Ascending aorta (tissue), 2 donors: ENCODE results near the gene HOXA13. TPM values are rescaled to one million over a fixed set of nuclear protein-coding genes. Genes with fewer than 3 reads are reported as not detected.

Experiments used
- DNase-seq, 2 donors: peaks; one replicate each; pipeline ENCODE4 v3.0.0-alpha.2; 2019; ENCODE audit warnings: low spot score in 2 of 2
- H3K27ac ChIP-seq, 2 donors: fragments of 200-600 bp; sonication (generic); one replicate each; pipeline ENCODE4 v1.5.1; 2016 to 2017; ENCODE audit warnings: mild to moderate bottlenecking in 1 of 2
- H3K27me3 ChIP-seq: fragments of 200-600 bp; sonication (generic); one replicate; pipeline ENCODE4 v1.5.1; 2017
- H3K36me3 ChIP-seq, 2 donors: fragments of 200-600 bp; sonication (generic); one replicate each; pipeline ENCODE4 v1.5.1; 2016
- H3K4me1 ChIP-seq, 2 donors: fragments of 200-600 bp; sonication (generic); one replicate each; pipeline ENCODE4 v1.5.1; 2016 to 2017; ENCODE audit warnings: mild to moderate bottlenecking in 1 of 2
- H3K4me3 ChIP-seq, 2 donors: fragments of 200-600 bp; sonication (generic); one replicate each; pipeline ENCODE4 v1.5.1; 2016 to 2017; ENCODE audit warnings: mild to moderate bottlenecking in 1 of 2
- H3K9me3 ChIP-seq, 2 donors: fragments of 200-600 bp; sonication (generic); one replicate each; pipeline ENCODE4 v1.5.1; 2016
- intact Hi-C: fragments of 100-400 bp; cut with DNase I; formaldehyde crosslinking; loops from one replicate; pipeline ENCODE4 v1.15.1; 2023
- total RNA-seq: library from RNA; depleted of rRNA; stranded (reverse); fragments of >200 nt; gene quantifications from one replicate; pipeline ENCODE4 v1.1.0, GENCODE V29; 2016
- TF ChIP-seq, protein P1 (sequence below), 3 experiments: fragments of 200-600 bp in 2 of 3; fragments of 450-650 bp in 1 of 3; sonication (generic) in 2 of 3; IDR thresholded peaks; one replicate each; pipeline ENCODE4 v1.5.1; 2016 to 2019; ENCODE audit warnings: antibody characterized with exemption in 3 of 3, mild to moderate bottlenecking in 1 of 3, moderate library complexity in 1 of 3

Gene HOXA13
- total RNA-seq, 1 donor from 2014 or later = not detected

DNA sequence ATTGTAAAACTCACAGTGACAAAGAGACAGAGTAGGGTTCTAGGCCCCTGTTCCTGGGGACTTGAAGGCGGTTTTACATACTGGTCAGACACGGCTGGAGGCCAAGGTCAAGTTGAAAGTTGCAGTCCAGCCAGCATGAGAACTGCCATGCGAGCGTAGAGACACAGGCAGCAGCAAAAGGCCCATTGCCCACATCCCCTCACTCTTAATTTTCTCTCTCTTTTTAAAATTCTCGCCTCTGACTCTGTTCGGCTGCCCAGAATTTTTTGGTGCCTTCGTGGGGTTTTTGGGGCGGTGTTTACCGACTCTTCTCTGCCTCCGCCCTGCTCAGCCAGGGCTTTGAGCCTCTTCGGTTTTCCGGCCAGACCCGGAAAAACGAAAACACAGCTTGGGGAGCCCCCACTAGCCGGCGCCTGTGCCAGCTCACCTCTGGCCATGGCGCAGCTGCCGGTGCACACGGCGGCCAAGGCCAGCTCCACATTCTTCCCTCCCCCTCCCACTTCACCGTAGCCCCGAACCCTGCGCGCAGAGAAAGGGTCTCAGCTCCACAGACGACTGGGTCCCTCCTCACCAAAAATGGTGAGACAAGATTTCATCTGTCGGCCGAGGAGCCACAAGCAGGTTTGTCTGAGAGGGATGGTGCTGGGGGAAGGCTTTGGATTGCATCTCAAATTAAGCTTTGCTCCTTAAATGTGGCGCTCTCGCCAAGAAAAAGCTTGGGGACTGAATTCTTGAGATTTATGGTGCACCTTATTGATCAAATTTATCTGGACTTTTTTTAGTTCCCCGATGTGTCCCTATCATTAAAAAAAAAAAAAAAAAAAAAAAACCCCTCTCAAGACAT, 2.3 kb upstream of the HOXA13 start:
- TF ChIP-seq, protein P1, sequence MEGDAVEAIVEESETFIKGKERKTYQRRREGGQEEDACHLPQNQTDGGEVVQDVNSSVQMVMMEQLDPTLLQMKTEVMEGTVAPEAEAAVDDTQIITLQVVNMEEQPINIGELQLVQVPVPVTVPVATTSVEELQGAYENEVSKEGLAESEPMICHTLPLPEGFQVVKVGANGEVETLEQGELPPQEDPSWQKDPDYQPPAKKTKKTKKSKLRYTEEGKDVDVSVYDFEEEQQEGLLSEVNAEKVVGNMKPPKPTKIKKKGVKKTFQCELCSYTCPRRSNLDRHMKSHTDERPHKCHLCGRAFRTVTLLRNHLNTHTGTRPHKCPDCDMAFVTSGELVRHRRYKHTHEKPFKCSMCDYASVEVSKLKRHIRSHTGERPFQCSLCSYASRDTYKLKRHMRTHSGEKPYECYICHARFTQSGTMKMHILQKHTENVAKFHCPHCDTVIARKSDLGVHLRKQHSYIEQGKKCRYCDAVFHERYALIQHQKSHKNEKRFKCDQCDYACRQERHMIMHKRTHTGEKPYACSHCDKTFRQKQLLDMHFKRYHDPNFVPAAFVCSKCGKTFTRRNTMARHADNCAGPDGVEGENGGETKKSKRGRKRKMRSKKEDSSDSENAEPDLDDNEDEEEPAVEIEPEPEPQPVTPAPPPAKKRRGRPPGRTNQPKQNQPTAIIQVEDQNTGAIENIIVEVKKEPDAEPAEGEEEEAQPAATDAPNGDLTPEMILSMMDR (IDR thresholded peaks at IDR 0.05) = no peak
- intact Hi-C loops = loop anchor here (5.0 to 10.0 kb wide), 2 partner anchors 373 to 820 kb away; no protein-coding TSS in a partner anchor
- Histone ChIP-seq H3K27ac (no peak overlapping the region), H3K4me1 (peaks cover 20 to 21% of the 10 kb centered on the region in 2 donors), H3K9me3 (no peaks in the 10 kb centered on the region), H3K4me3 (no peak overlapping the region), H3K27me3 (peaks cover 75% of the 10 kb centered on the region), H3K36me3 (no peaks in the 10 kb centered on the region)
- no peak for DNase-seq

DNA sequence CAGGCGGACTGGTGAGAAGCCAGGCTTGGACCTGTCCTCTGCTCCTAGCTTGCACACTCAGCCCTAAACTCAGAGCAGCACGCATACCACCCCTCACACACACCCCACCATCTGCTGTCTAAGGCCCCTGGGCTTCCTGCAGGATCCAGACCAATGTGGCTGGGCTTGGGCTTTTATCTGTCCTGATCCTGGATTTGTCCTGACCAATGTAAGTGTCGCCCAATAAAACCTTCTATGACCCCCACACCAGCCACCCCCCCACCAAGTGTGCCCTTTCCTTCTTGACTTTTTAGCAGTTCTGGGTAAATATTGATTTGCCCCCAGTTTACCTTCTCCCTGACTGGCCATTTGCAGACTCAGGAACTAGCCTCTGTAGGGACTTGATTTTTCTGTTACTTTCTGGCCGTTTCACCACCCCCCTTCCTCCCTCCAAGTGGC, 1.7 kb upstream of the HOXA13 start:
- TF ChIP-seq, protein P1 (IDR thresholded peaks at IDR 0.05) = no peak
- Histone ChIP-seq H3K36me3 (no peaks in the 10 kb centered on the region), H3K27ac (no peak overlapping the region), H3K9me3 (no peaks in the 10 kb centered on the region), H3K4me1 (peaks cover 20 to 21% of the 10 kb centered on the region in 2 donors), H3K27me3 (peaks cover 81% of the 10 kb centered on the region), H3K4me3 (peak overlapping the region in 1 of 2 donors; percentile 60)
- no peak for DNase-seq
- intact Hi-C loops = loop anchor here (5.0 to 10.0 kb wide), 2 partner anchors 373 to 821 kb away; no protein-coding TSS in a partner anchor

DNA sequence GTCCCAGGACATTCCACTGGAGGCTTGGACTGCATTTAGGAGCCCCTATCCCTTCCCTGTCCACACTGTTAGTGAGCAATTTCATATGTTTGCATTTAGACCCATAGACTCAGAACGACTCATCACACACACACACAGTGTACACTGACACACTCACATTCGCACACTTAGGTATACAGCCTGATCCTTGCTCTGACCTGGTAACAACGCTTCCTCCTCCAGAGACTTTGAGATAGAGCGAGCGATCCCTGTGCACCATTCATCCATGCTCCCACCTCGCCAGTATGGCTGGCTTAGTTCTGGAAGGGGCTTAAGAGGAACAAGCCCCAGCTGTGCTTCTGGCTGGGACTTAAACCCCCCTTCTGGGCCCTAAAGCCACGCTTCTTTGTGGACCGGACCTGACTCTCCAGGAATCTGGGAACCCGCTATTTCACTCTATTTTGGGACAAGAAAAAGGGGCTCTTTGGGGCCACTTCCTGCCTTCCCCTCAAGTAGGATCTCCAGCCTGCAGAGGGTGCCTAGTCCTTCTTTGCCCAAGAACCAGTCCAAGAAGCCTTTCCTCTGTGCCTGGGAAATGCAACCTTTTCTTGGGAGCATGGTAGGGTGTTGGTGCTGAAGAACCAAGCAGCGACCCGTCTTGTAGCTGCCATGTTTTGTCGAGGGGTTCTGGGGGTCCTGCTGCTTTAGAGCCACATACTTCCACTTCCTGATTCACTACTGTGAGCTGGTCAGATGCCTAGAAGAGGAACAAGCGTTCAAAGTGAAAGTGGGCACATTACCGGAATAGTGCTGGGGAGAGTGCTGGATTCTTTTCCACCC, 1.1 kb upstream of the HOXA13 start:
- H3K4me3 ChIP-seq = peak overlapping the region; percentile 46 to 60
- H3K27ac ChIP-seq = no peak overlapping the region
- H3K36me3 ChIP-seq = no peaks in the 10 kb centered on the region
- peak in 1 of 2 donors; percentile 61 for DNase-seq
- TF ChIP-seq, protein P1 (IDR thresholded peaks at IDR 0.05) = no peak
- intact Hi-C loops = loop anchor here (5.0 to 10.0 kb wide), 2 partner anchors 374 to 821 kb away; no protein-coding TSS in a partner anchor
- H3K9me3 ChIP-seq = no peaks in the 10 kb centered on the region
- peaks cover 20 to 21% of the 10 kb centered on the region in 2 donors for H3K4me1 ChIP-seq
- H3K27me3 ChIP-seq = peaks cover 84% of the 10 kb centered on the region

DNA sequence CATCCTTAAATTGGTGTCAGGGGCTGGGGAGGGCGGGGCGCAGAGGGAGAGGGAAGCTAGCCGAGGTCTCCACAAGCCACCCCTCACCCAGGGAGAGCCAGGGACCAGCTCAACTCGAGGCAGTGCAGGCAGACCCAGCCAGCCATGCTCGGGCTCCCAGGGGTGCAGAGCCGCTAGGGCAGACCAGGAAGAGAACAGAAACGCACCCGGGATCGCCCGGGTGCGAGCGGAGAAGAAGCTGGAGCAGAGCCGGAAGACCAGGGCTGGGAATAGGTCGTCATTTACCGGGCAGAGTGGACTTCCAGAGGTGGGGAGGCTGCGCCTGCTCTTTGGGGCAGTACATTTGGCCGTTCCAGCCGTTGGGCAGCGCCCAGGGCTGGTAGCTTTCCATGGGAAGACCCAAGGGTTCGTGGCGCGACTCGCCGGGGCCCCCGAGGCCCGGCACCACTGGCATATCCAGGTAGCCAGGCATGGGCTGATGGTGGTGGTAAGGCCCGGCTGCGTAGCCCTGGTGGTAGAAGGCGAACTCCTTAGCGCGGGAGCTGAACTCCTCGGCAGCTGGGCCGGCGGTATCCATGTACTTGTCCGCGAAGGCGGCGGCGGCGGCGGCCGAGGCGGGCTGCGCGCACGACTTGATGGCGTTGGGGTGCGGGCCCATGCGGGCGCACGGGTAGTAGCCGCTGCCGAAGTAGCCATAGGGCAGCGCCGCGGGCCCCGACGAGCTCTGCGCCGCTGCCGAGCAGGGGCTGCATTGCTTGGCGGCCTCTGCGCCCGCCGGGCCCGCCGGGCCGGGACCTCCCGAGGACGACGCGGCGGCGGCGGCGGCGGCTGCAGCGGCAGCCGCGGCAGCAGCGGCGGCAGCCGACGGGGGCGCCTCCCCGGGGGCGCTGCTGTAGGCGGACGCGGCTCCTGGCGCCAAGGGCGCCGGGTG, 755 bp downstream of the HOXA13 start:
- no peak overlapping the region for H3K27ac ChIP-seq

More for the DNA sequence above, 755 bp downstream of the HOXA13 start:
- Histone ChIP-seq H3K27me3 (peaks cover 66% of the 10 kb centered on the region), H3K36me3 (no peaks in the 10 kb centered on the region), H3K4me3 (peak overlapping the region; percentile 34 to 54), H3K9me3 (no peaks in the 10 kb centered on the region), H3K4me1 (peaks cover 11% of the 10 kb centered on the region in 2 donors)
- DNase-seq = peak in 1 of 2 donors; percentile 64
- intact Hi-C loops = loop anchor here (5.0 to 10.0 kb wide), 4 partner anchors 576 to 1216 kb away; partner anchors contain the start of gene CREB5
- TF ChIP-seq, protein P1 (IDR thresholded peaks at IDR 0.05) = no peak
